Stimulated activated CD8-positive, alpha-beta memory T cell treated with anti-CD3 and anti-CD28 coated beads, Interleukin-15, amount 100 ng/mL, for 1 hour (primary cell): ENCODE measurements around the gene HELLS.
"Not testable (repeated sequence)": the region's sequence is repeated elsewhere in the genome, so short reads cannot be mapped to it uniquely, and the experiment has no call there.

Source experiments
- DNase-seq: peaks from one replicate; pipeline ENCODE4 v3.0.0-alpha.2; 2020; ENCODE audit warnings: low read depth

Gene HELLS

GRCh38 chr10:94608559-94608958 lies 63.0 kb downstream of the HELLS start:
- no peak for DNase-seq

- DNase-seq = no peak
Observed at GRCh38 chr10:94614558-94614957, 69.0 kb downstream of the HELLS start.

GRCh38 chr10:94617389-94617944 lies 71.9 kb downstream of the HELLS start:
- DNase-seq = no peak

- DNase-seq = no peak
Observed at GRCh38 chr10:94622666-94623205, 77.1 kb downstream of the HELLS start.

- no peak for DNase-seq
Observed at GRCh38 chr10:94623572-94623971, 78.0 kb downstream of the HELLS start.

- DNase-seq = no peak
Observed at GRCh38 chr10:94626476-94626875, 80.9 kb downstream of the HELLS start.

- no peak for DNase-seq
Observed at GRCh38 chr10:94627511-94627910, 81.9 kb downstream of the HELLS start.

GRCh38 chr10:94630017-94630688 lies 84.6 kb downstream of the HELLS start:
- DNase-seq = no peak

- DNase-seq = no peak
Observed at GRCh38 chr10:94631077-94631875, 85.7 kb downstream of the HELLS start.

GRCh38 chr10:94632954-94633353 lies 87.4 kb downstream of the HELLS start:
- DNase-seq = no peak

GRCh38 chr10:94638097-94638496 lies 92.5 kb downstream of the HELLS start:
- DNase-seq = not testable (repeated sequence)

GRCh38 chr10:94639902-94640301 lies 94.3 kb downstream of the HELLS start:
- no peak for DNase-seq

- DNase-seq = no peak
Observed at GRCh38 chr10:94640562-94640961, 95.0 kb downstream of the HELLS start.

GRCh38 chr10:94641480-94641879 lies 95.9 kb downstream of the HELLS start:
- DNase-seq = no peak

GRCh38 chr10:94644352-94644751 lies 98.8 kb downstream of the HELLS start:
- DNase-seq = no peak

- no peak for DNase-seq
Observed at GRCh38 chr10:94645285-94645684, 99.7 kb downstream of the HELLS start.
